Stimulated activated CD4-positive, alpha-beta T cell treated with anti-CD3 and anti-CD28 coated beads, TNF-alpha, amount 100 ng/mL, for 1 hour (primary cell): ENCODE results near the gene BRD1.
"Not testable (repeated sequence)": the region's sequence is repeated elsewhere in the genome, so short reads cannot be mapped to it uniquely, and the experiment has no call there.

Experiments
- DNase-seq, 3 donors: peaks; one replicate each; pipeline ENCODE4 v3.0.0-alpha.2; 2020; ENCODE audit warnings: low read depth in 3 of 3, low spot score in 1 of 3

Gene BRD1

DNA sequence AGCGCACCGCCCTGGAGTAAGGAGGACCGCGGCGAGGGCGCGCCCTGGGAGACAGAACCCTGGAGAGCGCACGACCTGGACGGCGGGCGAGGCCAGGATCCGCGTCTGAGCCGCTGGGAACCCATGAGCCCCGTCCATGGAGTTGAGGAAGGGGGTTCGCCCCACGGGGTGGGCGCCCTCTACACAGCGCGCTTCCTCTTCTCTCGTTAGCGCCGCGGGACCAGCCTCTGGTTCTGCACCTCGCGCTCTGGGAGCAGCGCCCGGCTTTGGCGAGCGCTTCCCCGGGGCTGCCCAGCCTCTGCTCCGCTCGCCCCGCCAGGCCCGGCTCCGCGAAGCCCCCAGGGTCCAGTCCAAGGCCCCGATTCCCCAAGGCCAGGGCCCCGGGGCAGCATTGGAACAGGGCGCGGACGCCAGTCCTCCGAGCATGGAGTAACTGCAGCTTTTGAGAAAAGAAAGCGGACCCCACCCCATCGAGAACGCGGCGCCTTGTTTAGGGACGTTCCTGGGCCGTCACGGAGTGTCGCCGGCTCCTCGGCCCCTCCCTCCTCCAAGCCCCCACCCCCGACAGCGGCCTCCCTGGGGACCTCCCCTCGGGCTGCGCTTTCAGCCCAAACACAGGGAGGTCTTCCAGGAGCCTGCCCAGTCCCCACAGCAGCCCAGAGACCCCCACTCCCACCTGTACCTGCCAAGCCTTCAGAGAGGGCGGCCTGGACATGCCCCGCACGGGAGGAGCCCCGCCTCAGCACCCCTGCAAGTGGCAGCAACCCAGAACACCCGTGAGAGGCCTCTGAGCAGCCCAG lies 56.2 kb downstream of the BRD1 start:
- DNase-seq: no peak

DNA sequence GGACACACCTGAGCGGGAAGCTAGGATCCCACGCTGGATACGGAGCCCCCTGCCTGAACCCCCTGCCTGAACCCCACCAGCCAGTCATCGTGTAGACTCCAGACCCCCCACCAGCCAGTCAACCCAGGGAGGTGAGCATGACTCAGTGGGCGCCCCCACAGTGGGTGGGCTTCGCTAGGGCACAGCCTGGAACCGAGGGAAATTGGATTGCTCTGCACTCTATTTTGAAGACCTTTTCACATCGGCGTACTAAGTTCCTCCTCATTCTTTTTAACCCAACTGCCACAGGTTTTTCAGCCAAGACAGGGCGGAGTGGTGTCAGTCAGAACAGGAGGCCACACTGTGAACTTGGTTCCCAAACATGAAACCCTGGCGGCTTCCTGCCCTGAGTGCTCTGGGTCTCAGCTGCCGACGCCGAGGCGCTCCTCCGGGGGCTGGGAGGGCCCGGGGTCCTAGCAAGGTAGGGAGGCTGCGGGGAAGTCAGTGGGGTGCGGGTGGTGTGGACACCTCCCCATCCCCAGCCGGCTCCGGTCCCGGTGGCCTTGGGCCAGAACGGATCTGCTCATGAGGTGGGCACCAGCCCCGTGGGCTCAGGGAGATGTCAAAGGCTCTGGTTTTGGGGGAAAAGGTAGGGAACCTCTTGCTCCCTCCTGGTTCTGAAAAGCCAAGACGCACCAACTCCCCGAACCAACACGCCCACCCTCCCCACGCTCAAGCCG lies 57.0 kb downstream of the BRD1 start:
- DNase-seq: no peak

DNA sequence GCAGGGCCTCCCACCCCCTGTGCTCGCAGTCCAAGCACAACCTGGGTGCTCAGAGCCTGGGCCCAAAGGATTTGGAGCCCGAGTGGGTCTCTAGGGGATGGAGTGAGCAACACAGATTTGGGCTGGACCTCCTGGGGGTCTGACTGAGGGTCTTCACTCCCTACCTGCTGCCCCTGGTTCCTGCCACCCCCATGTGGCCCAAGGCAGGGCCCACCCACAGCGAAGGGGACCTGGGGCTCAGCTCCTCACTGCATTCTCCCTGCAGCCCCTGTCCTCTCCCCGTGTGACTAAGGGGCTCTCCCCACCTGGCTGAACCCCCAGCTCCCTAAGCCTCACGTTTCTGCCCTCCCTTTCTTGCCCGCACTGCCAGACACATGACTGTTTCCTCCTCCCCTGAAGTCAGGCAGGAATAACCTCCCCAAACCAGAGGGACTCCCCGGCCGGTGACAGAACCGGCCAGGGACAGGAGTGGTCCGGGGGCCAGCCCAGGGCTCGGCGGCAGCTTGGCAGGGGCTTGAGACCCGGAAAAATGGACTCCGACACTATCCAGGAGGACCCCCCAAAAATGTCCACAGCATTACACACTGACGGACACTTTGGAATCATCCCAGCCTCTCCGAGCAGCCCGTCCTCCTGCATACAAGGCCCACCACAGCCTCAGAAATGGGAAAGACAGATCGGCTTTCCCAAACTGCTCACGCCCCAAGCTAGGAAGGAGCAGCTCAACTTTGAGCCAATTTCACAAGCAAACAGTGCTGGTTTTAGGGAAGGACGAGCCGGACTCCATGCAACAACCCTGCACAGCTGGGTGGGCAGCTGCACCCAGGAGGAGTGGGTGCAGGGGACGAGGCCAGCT lies 57.8 kb downstream of the BRD1 start:
- no peak for DNase-seq

DNA sequence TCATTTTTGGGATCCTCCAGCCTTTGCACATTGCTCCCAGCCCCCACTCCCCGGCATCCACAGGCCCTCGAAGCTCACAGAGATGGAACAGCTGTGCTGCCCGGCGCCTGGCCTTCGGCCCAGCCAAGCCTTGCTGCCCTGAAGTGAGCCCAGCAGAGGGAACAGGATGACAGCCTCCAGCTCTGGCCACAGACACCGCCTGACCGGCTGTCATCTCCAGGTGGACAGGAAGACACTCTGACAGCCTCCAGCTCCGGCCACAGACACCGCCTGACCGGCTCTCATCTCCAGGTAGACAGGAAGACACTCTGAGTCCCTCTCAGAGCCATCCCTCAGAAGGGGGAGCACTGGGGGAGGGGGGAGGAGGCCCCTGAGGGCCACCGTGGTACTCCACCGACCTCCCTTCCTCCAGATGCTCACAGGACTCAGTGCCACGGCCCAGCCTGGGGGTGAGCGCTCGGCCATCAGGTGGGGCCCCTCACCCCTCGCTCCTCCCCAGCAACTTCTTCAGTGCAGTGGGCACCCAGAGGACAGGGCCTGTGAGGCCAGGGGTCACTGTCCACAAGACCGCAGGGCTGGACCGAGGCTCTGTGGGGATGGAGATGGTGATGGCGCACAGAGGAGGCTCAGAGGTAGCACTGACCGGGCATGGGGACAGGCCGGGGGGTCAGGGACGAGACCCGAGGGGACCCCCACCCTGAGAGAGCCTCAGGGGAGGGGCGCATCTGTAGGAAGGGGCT lies 58.6 kb downstream of the BRD1 start:
- DNase-seq: no peak

DNA sequence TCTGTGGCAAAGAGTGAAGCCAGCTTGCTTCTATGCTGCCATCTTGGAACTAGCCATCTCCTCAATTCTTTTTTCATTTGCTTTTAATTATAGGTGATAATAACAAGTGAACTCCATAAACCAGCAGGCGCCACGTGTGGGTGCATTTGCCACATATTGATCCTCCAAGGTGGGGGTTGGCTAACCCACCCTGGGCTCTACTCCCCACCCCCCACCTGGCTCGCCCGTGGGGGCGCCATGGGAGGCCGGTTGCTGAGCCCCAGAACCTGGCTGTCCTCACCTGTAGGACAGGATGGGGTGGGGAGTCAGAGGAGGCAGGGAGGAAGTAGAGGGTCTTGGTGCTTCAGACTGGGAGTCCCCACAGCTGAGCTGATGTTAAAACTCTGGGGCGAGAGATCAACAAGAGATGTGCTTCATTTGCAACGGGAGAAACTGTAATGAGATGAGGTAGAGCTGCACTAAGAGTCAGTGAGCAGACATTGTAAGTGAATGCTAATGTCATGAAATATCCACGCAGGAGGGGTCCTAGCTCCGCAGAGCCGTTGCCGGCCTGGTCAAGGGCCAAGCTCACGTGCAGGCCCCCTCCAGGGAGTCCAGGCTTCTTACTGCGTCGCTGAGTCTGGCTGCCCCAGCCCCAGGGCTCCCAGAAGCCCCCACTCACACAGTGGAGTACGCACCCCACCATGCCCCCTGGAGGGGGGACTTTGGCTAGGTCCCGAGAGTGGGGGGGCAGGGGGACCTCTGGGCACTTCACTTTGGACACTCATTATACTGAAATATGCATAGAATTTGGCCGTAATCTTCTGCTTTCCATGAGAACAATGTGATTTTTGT lies 59.4 kb downstream of the BRD1 start:
- no peak for DNase-seq

DNA sequence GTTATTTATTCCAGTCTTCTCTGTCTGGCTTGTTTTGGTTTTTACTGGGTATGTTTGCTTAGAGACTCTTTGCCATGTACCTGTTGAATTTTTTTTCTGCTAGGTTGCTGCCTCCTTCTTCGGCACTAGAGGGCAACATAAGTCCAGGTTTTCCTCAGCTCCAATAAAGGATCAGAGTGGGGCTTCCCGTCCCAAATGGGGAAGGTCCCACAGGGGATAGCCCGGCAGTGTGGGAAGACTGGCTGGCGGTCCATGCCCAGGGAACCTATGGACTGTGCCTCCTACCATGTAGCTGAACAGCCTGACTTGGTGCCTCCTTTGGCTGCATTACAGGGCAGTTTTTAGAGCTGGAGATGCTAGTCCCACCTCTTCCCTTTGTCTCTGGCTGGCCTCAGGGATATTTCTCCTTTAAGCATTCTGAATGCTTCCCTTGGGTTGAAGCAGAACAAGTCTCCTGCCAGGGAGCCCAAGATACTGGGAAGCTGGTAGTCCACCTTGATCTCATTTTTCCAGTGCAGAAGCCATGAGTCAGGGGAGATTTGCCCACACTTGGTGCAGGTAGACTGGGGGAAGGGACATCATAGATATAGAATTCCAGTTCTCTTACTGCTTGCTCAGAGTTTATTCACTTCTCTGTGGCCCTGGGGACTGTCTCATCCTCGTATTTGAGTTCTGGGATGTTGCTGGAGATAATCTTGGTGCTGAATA lies 60.2 kb downstream of the BRD1 start:
- DNase-seq: no peak

DNA sequence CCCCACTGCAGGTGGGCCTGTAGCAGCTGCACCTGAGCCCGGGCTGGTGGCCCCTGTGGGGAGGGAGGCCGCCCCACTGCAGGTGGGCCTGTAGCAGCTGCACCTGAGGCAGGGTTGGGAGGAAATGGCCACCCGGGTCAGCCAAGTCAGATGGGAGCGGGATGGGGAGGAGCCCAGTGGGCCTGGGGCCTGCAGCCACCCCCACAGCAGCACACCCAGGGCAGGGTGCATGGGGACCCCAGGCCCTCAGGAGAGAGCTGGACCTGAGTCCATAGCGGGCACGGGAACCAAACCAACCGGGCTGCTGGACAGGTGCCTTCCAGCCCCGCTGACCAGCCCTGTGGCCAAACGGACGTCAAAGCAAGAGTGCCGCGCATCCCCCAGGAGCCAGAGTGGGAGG lies 61.7 kb downstream of the BRD1 start:
- no peak for DNase-seq

DNA sequence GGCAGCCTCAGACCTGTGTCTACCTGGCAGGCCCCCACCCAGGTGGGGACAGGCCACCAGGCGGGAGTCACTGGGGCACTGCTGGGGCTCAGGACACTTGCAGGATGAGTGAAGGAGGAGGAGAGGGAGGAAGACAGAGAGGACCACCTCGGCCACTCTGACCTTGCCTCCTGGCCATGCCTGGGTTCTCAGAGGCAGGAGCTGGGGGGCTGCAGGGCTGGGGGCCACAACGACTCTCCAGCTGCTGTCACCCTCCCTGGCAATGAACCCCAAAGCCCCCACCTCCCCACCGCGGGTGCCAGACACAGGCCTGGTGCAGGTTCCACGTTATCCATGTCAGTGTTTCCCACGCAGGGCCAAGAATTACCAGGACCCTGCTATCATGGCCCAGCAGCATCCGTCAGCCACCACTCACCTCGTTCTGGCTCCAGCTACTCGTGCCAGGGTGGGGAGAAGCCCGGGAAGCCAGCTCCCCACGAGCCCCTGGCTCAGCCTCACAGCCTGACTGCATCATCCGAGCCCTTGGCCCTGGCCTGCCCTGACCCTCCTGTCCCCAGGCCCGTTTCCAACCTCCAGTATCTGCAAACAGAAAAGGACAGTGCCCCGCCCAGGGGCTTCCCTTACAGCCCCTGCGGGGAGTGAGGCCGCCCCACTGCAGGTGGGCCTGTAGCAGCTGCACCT lies 62.4 kb downstream of the BRD1 start:
- DNase-seq: no peak

DNA sequence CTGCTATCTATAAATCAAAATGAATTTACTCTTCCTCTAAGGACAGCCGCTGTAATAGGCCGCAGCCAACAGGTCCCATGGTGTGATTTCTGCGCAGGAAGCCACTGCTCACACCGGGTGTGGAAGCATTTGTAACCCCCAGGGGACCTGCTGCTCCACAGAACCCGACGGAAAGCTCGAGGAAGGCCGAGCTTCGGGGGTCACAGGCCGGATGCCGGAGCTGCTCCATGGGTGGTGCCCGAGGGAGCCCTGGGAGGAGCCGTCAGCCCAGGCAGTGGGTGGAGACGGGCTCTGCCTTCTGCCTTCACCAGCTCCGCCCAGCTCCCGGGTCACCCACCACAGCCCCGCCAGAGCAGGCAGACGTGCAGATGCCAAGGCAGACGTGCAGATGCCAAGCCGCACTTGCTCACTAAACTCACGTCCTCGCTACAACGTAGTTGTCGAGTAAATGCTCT lies 63.5 kb downstream of the BRD1 start:
- DNase-seq: no peak

DNA sequence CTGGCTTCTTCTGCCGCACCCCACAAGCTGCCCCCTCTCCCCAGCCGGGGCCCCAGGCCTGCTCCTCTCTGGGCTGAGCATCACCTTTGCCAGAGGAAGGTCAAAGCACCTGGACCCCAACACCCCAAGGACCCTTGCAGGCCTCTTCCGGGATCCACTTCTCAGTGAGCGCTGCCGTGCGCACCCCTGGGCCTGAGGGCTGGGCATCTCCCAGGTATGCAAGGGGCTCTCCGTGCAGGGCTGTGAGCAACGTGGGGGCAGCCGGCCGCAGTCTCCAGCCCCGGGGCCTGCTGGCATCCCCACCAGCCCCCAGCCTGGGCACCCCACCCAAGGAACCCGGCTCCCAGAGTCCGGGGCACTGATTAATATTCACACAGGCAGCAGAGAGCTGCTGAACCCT lies 64.0 kb downstream of the BRD1 start:
- no peak for DNase-seq

DNA sequence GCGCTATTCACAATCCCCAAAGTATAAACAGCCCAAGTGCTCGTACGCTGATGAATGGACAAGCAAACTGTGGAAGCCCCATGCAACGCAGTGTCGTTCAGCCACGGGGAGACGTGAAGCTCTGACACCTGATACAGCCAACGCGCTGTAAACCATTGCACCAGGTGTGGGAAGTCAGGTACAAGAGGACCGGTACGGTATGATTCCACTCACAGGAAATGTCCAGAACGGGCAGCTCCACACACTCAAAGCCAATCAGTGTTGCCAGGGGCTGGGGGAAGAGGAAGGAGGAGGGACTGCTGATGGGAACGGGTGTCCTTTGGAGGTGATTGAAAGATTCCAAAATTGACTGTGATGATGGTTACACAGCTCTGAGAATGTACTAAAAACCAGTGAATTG lies 64.5 kb downstream of the BRD1 start:
- no peak for DNase-seq

DNA sequence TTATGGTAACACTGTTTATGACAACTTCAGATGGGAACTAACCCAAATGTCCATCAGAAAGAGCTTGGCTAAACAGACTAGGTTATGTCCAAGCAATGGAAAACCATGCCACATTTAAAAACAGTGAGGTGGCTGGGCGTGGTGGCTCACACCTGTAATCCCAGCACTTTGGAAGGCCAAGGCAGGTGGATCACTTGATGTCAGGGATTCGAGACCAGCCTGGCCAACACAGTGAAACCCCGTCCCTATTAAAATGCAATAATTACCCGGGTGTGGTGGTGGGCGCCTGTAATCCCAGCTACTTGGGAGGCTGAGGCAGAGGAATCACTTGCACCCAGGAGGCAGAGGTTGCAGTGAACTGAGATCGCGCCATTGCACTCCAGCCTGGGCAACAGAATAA lies 65.1 kb downstream of the BRD1 start:
- DNase-seq: not testable (repeated sequence)

DNA sequence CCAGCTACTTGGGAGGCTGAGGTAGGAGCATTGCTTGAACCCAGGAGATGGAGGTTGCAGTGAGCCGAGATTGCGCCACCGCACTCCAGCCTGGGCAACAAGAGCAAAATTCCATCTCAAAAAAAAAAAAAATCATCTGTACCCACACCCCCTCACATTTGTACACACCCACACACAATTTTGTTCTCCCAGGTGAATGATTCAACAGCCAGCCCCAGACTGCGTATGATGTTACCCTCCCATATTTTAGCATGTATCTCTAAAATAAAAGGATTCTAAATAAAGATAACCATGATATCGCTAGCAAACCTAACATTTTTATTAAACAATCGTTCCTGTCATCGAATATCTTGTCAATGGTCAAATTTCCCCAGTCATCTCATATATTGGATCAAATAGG lies 65.8 kb downstream of the BRD1 start:
- no peak for DNase-seq

DNA sequence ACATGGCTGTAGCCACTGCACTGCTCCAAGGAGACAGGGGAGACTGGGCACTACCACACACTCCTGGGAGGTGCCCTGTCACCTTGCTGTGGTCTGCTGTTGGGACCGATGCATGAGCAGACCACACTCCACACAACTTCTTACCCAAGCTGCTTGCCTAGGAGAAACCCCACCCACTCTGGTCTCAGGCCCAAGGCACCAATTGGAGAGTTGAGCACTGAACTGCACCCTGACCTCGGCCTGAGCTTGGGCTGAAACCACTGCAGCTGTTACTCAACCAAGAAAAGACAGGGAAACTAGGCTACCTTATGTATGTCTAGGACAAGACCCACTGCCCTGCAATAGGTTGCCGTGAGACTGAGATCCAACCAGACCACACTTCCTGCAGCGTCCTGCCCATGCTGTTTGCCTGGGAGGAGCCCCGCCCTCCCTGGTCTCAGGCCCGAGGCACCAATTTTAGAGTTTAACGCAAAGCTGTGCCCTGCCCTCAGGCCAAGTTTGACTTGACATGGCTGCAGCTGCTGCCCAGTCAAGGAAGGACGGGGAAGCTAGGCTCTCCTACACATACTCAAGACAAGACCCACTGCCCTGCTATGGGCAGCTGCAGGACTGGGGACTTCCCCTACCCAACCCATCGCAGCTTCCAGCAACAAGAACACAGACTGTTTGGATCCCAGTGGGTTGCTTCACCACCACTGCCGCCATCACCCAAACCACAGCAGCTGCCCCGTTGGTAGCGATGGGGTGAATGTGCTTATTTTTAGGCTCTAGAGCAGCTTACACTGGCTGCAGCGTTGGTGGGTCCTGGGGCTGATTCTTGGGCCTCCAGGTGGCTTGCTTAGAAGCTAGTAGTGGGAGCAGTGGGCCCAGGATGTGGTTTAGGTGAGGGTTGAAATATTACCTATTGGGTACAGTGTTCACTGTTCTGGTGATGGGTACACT lies 66.8 kb downstream of the BRD1 start:
- DNase-seq: no peak

DNA sequence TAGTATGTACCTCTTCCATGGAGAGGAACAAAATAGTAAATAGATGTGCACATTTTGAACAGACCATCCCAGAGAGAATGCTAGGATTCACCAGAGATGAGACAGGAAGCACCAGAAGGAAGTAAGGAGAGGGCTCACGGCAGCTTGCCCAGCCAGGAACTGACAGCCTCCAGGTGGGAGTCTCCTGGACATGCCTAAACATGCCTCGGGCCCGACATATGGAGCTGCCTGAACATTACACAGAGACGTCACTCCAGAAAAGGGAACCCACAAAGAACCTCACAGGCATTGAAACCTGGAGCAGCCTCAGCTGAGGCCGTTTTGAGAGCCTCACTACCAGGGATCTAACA lies 67.4 kb downstream of the BRD1 start:
- no peak for DNase-seq

DNA sequence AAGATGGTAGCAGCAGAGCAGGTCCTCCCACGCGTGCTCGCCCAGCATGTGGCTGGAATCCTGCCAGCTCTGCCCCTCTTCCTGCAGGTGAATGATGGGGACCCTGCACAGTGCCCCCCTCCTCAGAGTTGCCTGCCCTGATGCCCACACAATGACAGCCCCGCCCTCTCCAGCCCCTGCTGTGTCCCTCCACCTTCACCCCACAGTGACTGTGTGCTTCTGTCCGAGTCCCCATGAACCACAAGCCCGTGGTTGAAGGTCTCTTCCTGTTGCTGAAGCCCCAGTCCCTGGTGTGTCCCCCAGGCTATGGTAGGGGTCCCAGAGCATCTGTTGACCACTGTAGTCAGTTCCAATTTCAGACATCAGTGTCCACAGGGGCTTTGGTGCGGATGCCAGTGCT lies 71.0 kb downstream of the BRD1 start:
- no peak for DNase-seq

DNA sequence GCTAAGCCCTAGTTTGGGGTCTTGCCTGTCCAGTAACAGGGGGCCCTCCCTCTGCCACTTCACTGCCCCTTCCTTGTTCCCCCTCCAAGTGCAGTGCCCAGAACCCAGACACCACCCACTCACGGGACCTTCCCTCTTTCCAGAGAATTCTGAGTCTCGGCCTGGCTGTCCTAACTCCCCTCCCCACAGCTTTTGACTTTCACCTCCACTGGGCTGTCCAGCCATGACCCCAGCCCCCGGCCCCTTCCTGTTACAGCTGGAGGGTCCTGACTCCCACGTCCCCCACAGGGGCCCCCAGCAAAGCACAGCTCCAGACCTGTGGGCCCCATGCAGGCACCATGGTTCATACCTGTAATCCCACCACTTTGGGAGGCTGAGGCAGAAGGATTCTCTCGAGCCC lies 71.5 kb downstream of the BRD1 start:
- no peak for DNase-seq

DNA sequence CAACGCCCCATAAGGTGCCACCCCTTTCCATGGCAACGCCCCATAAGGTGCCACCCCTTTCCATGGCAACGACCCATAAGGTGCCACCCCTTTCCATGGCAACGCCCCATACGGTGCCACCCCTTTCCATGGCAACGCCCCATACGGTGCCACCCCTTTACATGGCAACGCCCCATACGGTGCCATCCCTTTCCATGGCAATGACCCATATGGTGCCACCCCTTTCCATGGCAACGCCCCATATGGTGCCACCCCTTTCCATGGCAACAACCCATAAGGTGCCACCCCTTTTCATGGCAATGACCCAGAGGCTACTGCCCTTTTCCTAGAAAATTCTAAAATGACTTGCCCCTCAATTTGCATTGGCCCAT lies 72.1 kb downstream of the BRD1 start:
- DNase-seq: no peak
